Camera-type eye (tissue), 1 donor: Measurements from ENCODE around the gene NOL6. TPM values are rescaled to one million over a fixed set of nuclear protein-coding genes. Genes with fewer than 3 reads are reported as not detected.

ENCODE experiments used
- total RNA-seq: library from RNA; depleted of rRNA; stranded (reverse); fragments of >200 nt; gene quantifications from one replicate; pipeline ENCODE4 v1.2.3, GENCODE V29; 2014

The NOL6 gene, protein sequence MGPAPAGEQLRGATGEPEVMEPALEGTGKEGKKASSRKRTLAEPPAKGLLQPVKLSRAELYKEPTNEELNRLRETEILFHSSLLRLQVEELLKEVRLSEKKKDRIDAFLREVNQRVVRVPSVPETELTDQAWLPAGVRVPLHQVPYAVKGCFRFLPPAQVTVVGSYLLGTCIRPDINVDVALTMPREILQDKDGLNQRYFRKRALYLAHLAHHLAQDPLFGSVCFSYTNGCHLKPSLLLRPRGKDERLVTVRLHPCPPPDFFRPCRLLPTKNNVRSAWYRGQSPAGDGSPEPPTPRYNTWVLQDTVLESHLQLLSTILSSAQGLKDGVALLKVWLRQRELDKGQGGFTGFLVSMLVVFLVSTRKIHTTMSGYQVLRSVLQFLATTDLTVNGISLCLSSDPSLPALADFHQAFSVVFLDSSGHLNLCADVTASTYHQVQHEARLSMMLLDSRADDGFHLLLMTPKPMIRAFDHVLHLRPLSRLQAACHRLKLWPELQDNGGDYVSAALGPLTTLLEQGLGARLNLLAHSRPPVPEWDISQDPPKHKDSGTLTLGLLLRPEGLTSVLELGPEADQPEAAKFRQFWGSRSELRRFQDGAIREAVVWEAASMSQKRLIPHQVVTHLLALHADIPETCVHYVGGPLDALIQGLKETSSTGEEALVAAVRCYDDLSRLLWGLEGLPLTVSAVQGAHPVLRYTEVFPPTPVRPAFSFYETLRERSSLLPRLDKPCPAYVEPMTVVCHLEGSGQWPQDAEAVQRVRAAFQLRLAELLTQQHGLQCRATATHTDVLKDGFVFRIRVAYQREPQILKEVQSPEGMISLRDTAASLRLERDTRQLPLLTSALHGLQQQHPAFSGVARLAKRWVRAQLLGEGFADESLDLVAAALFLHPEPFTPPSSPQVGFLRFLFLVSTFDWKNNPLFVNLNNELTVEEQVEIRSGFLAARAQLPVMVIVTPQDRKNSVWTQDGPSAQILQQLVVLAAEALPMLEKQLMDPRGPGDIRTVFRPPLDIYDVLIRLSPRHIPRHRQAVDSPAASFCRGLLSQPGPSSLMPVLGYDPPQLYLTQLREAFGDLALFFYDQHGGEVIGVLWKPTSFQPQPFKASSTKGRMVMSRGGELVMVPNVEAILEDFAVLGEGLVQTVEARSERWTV
- 22.9 TPM for total RNA-seq

GRCh38 chr9:33473643-33474352 is at the start of gene NOL6:
TSS of gene NOL6 (minus strand) at chr9:33473924. CDS start at chr9:33473842, 82 bp downstream.

DNA sequence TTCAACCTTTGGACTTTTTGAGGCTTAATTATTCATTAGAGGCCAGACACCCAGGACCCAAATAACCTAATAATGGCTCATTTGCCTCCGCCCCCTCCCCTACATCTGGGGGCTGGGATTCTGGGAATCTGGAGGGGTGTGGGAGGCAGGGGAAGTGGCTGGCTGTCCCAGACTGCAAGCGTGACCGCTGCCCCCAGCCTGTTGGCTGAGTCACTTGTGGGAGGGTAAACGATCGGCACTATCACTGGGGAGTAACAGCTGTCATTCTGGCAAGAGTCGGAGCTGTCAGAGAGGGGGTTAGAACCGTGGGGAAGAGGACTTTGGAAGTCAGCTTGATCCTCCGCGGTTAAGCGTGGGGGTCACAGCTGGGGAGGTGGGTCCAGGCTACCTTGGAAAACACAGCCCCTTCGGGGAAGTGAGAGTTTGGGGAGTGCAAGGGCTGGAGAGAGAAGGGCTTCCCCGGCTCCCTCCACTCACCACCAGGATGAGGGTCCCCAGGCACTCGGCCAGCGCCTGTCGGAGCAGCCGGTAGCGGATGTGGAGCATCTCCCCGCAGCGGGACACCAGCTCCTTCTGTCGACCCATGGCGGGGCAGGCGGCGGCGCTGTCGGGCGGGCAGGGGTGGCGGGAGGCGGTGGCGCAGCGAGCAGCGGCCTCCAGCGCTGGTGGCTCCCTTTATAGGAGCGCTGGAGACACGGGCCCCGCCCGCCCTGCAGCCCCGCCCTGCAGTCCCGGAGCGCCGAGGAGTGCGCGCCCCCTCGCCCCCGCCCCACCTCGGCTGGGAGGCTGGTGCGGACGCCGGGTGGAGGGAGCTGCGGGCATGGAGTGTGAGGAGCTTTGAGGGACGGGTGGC is 26.6 kb downstream of the NOL6 start, which contains the start of gene AQP3:
TSS of gene AQP3 (minus strand) at position 648 of the 853 bp plus-strand sequence. CDS start at position 585, 63 bp downstream.

Other genes with a start within 250 kb of the NOL6 start
- not detected for gene SPINK4, start 233.8 kb downstream of the NOL6 start, total RNA-seq
- 104 TPM for gene BAG1, start 209.2 kb downstream of the NOL6 start, total RNA-seq
- 75.2 TPM for gene CHMP5, start 208.9 kb downstream of the NOL6 start, total RNA-seq
- 41.0 TPM for gene NFX1, start 183.4 kb downstream of the NOL6 start, total RNA-seq
- gene AQP7, start 71.4 kb downstream of the NOL6 start, total RNA-seq: not detected
- gene AQP3, start 26.3 kb downstream of the NOL6 start, total RNA-seq: 43.3 TPM
- gene ANKRD18B, start 50.3 kb upstream of the NOL6 start, total RNA-seq: 3.3 TPM